ENCODE measurements around the gene PDE6G. TPM values are rescaled to one million over a fixed set of nuclear protein-coding genes. Genes with fewer than 3 reads are reported as not detected.

PDE6G gene
- total RNA-seq, 4 donors from 2014 or later = 0.30 to 8.9 (median 1.1) TPM; not detected in 1

GRCh38 chr17:81701288-81702071 is 45.1 kb upstream of the PDE6G start:
- TF ChIP-seq, protein P1, sequence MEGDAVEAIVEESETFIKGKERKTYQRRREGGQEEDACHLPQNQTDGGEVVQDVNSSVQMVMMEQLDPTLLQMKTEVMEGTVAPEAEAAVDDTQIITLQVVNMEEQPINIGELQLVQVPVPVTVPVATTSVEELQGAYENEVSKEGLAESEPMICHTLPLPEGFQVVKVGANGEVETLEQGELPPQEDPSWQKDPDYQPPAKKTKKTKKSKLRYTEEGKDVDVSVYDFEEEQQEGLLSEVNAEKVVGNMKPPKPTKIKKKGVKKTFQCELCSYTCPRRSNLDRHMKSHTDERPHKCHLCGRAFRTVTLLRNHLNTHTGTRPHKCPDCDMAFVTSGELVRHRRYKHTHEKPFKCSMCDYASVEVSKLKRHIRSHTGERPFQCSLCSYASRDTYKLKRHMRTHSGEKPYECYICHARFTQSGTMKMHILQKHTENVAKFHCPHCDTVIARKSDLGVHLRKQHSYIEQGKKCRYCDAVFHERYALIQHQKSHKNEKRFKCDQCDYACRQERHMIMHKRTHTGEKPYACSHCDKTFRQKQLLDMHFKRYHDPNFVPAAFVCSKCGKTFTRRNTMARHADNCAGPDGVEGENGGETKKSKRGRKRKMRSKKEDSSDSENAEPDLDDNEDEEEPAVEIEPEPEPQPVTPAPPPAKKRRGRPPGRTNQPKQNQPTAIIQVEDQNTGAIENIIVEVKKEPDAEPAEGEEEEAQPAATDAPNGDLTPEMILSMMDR (IDR thresholded peaks at IDR 0.05) = no peak
- TF ChIP-seq POLR2A (IDR thresholded peaks at IDR 0.05) = no peak
- H3K4me3 ChIP-seq (ENCODE audit: low read depth, poor library complexity, severe bottlenecking) = no peak overlapping the region
- 71 to 75% methylated on average over 23 of the region's 23 CpGs for WGBS, 2 donors
- intact Hi-C loops (cut with DNase I; ENCODE audit: low total_unique reads) = no loop called here
- no peak for DNase-seq (ENCODE audit: low spot score in 2 of 2)

DNA sequence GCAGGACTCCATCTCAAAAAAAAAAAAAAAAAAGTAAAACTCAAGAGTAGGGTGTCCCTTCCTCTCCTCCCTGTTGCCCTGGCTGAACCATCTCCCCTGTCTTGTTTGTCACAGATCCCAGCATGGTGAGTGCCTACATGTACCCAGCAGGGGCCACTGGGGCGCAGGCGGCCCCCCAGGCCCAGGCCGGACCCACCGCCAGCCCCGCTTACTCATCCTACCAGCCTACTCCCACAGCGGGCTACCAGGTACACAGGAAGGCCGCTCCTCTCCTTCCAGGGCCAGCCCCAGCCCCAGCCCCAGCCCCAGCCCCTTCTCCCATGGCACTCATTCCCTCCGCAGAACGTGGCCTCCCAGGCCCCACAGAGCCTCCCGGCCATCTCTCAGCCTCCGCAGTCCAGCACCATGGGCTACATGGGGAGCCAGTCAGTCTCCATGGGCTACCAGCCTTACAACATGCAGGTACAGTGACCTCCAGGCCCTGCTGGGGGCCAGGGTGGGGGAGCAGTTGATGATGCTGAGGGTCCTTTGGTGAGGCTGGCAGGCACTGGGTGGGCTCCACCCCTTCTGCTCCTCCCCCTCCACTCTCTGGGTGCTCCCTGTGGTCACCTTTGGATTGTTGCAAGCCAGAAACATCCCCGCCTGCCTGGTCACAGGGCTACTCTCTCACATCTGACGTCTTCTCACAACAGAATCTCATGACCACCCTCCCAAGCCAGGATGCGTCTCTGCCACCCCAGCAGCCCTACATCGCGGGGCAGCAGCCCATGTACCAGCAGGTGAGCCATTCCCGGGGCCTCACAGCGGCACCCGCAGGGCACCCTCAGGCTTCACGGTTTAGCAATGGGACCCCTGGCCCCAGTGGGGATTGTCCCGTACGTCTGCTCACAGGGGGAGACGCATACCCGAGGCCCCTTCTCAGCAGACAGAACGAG is 44.3 kb upstream of the PDE6G start:
- no peak for TF ChIP-seq POLR2A (IDR thresholded peaks at IDR 0.05)
- TF ChIP-seq, protein P1 (IDR thresholded peaks at IDR 0.05) = no peak
- WGBS, 2 donors = 85 to 86% methylated on average over 25 of the region's 25 CpGs
- intact Hi-C loops (cut with DNase I; ENCODE audit: low total_unique reads) = no loop called here
- H3K4me3 ChIP-seq (ENCODE audit: low read depth, poor library complexity, severe bottlenecking) = no peak overlapping the region
- DNase-seq (ENCODE audit: low spot score in 2 of 2) = no peak

- TF ChIP-seq, protein P1 (IDR thresholded peaks at IDR 0.05) = no peak
- no peak for TF ChIP-seq POLR2A (IDR thresholded peaks at IDR 0.05)
- DNase-seq (ENCODE audit: low spot score in 2 of 2) = no peak
- intact Hi-C loops (cut with DNase I; ENCODE audit: low total_unique reads) = no loop called here
- 84 to 86% methylated on average over 19 to 25 of the region's 25 CpGs for WGBS, 2 donors
- H3K4me3 ChIP-seq (ENCODE audit: low read depth, poor library complexity, severe bottlenecking) = no peak overlapping the region
Measured at GRCh38 chr17:81697261-81698044, 41.1 kb upstream of the PDE6G start.

GRCh38 chr17:81696218-81696941 is 40.0 kb upstream of the PDE6G start:
- no peak for DNase-seq (ENCODE audit: low spot score in 2 of 2)
- no peak overlapping the region for H3K4me3 ChIP-seq (ENCODE audit: low read depth, poor library complexity, severe bottlenecking)
- 90 to 94% methylated on average over 33 to 40 of the region's 40 CpGs for WGBS, 2 donors
- TF ChIP-seq, protein P1 (IDR thresholded peaks at IDR 0.05) = no peak
- TF ChIP-seq POLR2A (IDR thresholded peaks at IDR 0.05) = no peak
- intact Hi-C loops (cut with DNase I; ENCODE audit: low total_unique reads) = no loop called here

GRCh38 chr17:81695801-81696200 is 39.5 kb upstream of the PDE6G start:
- intact Hi-C loops (cut with DNase I; ENCODE audit: low total_unique reads) = no loop called here
- DNase-seq (ENCODE audit: low spot score in 2 of 2) = no peak
- TF ChIP-seq, protein P1 (IDR thresholded peaks at IDR 0.05) = no peak
- no peak for TF ChIP-seq POLR2A (IDR thresholded peaks at IDR 0.05)
- 89 to 90% methylated on average over 4 to 7 of the region's 22 CpGs for WGBS, 2 donors
- H3K4me3 ChIP-seq (ENCODE audit: low read depth, poor library complexity, severe bottlenecking) = no peak overlapping the region

All from lower leg skin (tissue), 4 donors.